GM21381 (cell line): ENCODE measurements around the gene CCDC7.
A peak's percentile ranks its signal among the peaks of the same experiment; 100 is the strongest.
"Not testable (repeated sequence)": the region's sequence is repeated elsewhere in the genome, so short reads cannot be mapped to it uniquely, and the experiment has no call there.

Source experiments
- ATAC-seq: cut with Tn5 transposase; IDR thresholded peaks from one replicate; pipeline ENCODE4 v1.9.1; 2021; ENCODE audit warnings: mild to moderate bottlenecking, moderate library complexity; ENCODE audit not compliant: unreplicated experiment

Gene CCDC7

GRCh38 chr10:32445740-32446535 lies at the start of gene CCDC7:
CCDC7 (plus strand) TSS chr10:32446140; CDS start chr10:32451643, 5,503 bp downstream.
- ATAC-seq = peak; percentile 97

DNA sequence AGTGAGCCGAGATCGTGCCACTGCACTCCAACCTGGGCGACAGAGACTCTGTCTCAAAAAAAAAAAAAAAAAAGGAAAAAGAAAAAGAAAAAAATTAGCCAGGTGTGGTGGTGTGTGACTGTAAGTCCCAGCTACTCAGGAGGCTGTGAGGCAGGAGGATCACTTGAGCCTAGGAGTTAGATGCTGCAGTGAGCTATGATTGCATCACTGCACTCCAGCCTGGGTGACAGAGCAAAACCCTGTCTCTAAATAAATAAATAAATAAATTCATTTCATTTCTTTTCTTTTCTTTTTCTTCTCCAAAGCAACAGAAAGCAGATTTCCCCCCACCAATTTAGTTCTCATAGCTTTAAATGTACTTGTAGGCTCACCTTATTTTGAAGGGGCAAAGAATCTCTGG lies 48.8 kb upstream of the CCDC7 start:
- ATAC-seq = not testable (repeated sequence)

DNA sequence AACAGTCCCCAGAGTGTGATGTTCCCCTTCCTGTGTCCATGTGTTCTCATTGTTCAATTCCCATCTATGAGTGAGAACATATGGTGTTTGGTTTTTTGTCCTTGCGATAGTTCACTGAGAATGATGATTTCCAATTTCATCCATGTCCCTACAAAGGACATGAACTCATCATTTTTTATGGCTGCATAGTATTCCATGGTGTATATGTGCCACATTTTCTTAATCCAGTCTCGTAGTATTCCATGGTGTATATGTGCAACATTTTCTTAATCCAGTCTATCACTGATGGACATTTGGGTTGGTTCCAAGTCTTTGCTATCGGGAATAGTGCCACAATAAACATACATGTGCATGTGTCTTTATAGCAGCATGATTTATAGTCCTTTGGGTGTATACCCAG lies 46.2 kb upstream of the CCDC7 start:
- not testable (repeated sequence) for ATAC-seq

DNA sequence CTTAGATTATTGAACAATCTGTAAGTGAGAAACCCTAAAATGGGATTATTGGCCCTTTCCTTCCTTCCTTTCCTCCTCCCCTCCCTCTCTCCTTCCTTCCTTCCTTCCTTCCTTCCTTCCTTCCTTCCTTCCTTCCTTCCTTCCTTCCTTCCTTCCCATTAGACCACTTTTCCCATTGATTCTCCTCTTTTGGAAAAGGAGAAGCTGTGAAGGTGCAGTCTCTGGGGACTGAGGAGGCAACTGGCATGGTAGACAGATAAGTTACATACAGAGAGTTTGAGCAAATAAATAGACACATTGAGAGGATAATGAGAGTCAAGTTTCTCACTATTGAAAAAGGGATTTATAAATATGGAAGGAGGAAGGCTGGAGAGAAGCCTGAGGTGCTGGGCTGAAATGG lies 45.0 kb upstream of the CCDC7 start:
- ATAC-seq = no peak

GRCh38 chr10:32402499-32402898 lies 43.4 kb upstream of the CCDC7 start:
- no peak for ATAC-seq

GRCh38 chr10:32403091-32403490 lies 42.8 kb upstream of the CCDC7 start:
- no peak for ATAC-seq

GRCh38 chr10:32408690-32409089 lies 37.2 kb upstream of the CCDC7 start:
- ATAC-seq = no peak

DNA sequence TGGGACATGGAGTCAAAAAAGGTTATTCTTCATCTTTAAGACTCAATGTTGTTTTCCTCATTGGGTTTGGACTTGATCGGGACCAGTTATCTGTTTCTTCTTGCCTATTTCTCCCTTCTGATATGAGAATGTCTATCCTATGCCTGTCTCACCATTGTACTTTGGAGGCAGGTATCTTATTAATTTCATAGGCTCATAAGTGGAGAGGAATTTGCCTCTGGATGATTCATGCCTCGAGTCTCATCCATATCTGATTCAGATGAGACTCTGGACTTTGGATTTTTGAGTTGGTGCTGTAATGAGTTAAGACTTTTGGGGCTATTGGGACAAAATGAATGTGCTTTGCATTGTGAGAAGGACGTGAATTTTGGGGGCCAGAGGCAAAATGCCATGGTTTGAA lies 36.2 kb upstream of the CCDC7 start:
- no peak for ATAC-seq

DNA sequence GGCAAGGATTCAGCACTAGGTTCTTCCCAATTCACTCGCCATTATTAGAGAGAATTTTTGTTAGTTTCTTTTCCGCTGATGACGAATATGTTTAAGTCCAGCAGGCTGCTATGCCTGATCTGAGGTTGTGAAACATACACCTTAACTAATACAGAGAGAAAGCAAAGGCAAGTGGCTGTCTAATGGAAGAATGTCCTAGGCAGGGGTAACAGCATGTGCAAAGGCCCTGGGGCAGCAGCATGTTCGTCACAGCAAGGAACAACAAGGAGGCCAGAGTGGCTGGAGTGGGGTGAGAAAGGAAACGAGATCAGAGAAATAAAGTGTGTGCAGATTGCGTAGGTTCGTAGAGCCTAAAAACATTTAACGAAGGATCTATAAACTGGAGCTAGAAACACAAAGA lies 35.4 kb upstream of the CCDC7 start:
- no peak for ATAC-seq

- no peak for ATAC-seq
Measured at GRCh38 chr10:32411797-32412498, 34.0 kb upstream of the CCDC7 start.

DNA sequence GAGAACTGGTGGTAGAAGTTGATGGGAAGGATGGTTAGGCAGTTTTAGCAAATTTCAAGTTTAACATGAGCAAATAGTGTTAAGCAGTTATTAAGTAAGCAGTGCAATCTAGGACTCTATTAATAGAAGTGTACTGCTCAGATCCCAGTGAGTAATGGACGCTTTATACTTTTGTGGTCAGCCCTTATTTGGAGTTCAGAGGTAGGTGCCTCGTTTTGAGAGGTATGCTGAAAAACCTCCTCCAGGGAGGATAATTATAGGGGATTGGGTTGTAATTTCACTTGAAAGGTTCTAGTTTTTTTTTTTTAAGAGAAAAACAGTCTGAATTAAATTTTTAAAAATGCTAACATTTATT lies 33.5 kb upstream of the CCDC7 start:
- no peak for ATAC-seq

DNA sequence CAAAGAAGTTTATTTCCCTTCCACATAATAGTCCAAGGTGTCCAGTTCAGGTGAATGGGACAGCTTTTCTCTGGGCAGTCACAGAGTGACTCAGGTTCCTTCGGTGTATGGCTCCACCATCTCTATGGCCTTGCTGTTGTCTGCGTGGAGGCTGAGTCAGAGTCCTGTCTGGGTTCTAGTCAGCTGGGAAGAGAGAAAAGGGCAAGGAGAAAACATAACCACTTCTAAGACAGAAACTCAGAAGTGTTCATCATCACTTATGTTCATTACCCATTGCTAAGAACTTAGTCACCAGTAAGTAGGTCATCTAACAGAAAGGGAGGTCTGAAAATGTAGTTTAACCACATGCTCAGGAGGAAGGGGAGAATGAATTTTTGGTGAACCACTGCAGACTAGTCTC lies 32.4 kb upstream of the CCDC7 start:
- ATAC-seq = no peak

DNA sequence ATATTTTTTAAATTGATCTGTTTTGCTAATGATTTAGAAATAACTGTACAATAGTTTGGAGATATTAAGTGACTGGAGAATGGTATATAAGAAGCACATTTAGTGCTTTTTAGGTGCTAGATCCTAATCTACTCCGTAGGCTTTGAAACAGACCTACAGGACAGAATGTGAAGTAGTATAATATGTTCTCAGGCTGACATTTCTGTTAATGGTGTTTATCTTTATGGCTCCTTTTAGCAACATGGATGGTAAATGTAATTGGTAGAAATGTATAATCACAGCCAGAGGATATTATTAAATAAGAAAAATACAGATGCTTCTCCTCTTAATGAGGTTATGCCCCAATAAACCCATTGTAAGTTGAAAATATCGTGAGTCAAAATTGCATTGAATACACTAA lies 30.6 kb upstream of the CCDC7 start:
- no peak for ATAC-seq

DNA sequence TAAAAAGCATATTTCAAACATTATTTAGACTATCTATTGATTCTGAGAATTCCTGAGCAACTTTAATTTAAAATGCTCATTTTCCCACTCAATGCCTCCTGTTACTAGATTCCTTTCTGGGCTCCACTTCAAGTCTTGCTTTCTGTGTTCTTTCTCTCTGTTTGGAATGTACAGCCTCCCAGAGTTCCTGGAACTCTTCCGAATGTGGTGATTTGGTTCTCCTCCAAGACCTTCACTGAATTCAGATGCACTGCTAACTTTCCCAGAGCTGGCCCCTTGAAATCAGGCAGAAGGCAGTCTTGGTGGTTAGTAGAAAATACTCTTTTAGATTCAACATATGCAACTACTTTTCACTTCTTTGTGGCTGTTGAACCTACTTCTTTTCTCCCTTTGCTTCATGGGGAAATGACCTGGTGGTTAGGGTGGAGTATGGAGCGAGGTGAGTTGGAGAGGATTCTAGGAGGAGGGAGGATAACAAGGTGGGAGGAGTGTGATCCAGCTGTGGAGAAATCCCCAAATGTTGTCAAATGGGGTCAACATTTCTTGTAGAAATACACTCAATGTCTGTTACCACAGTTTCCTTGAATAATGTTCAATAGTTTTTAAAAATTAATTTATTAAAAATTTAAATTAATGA lies 27.9 kb upstream of the CCDC7 start:
- ATAC-seq = no peak

DNA sequence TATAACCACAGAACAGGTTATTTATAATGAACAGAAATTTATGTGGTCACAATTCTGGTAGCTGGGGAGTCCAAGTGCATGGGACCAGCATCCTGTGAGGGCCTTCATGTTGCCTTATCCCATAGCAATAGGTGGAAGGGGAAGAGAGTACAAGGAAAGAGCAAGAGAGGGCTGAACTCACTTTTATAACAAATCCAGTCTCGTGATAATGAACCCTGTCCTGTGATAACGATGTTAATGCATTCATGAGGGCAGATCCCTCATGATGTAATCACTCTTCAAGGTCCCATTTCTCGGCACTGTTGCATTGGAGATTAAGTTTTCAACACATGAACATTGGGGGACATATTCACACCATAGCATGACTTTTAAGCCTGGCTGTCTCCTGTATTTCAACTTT lies 27.4 kb upstream of the CCDC7 start:
- ATAC-seq = no peak

DNA sequence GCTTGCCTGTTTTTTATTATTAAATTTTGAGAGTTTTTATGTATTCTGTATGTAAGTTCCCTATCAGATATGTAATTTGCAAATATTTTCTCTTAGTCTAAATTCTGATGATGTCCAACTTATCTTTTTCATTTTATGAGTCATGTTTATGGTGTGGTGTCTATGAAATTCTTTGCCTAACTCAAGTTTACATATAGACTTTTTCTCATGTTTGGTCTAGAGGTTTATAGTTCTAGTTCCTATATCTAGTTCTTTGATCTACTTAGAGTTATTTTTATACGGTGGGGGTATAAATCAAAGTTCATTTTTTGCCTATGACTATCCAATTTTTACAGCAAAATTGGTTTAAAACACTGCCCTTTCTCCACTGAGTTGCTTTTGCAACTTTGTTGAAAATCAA lies 26.3 kb upstream of the CCDC7 start:
- no peak for ATAC-seq

GRCh38 chr10:32426186-32426585 lies 19.8 kb upstream of the CCDC7 start:
- ATAC-seq = no peak

DNA sequence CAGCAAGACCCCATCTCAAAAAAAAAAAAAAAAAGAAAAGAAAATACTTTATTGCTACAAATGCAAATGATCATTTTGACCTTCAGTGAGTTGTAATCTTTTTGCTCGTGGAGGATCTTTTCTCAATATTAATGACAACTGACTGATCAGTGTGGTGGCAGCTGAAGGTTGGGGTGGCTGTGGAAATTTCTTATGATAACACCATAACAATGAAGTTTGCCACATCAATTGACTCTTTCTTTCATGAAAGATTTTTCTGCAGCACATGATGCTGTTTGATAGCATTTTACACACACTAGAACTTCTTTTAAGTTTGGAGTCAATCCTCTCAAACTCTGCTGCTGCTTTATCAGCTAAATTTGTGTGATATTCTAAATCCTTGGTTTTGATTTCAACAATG lies 12.4 kb upstream of the CCDC7 start:
- no peak for ATAC-seq

DNA sequence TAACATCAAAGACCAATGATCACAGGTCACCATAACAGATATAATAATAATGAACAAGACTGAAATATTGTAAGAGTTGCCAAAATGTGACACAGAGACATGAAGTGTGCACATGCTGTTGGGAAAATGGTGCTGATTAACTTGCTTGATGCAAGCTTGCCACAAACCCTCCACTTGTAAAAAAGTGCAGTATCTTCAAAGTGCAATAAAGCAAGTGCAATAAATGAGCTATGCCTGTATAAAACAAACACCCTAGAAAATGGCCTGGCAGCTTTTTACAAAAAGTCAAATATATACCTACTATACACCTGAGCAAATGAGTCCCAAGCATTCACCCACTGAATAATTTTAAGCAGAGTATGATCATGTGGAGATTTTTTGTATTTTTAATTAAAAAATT lies 9.7 kb upstream of the CCDC7 start:
- no peak for ATAC-seq

DNA sequence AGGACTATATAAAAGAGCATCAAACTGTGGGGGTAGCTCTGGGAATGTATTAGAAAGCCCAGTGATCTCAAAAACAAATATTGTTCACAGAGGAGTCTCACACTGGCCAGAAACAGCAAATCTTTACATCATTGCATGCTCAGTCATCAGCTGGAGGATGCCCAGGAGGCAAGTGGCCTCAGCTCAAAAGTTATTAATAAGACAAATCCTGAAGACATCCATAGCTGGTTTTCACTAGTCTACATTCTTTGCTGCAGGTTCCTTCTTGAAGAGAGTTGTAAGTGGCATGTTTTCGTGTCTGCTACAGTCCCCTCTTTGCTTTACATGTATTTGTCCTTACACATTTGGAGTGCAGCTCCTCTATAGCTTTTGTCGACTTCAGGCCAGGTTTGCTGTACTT lies 8.6 kb upstream of the CCDC7 start:
- no peak for ATAC-seq

GRCh38 chr10:32445036-32445435 lies 904 bp upstream of the CCDC7 start:
- no peak for ATAC-seq
